DND-41 (cell line): ENCODE results near the gene DLG2.

ENCODE experiments used
- CTCF ChIP-seq: IDR thresholded peaks from 2 replicates; pipeline ENCODE4 v1.5.1; 2012; ENCODE audit warnings: borderline replicate concordance, low read length, moderate library complexity, mild to moderate bottlenecking; ENCODE audit not compliant: poor library complexity, severe bottlenecking; ENCODE audit errors: extremely low read depth
- EZH2 ChIP-seq: IDR thresholded peaks from 3 replicates; pipeline ENCODE4 v1.6.1; 2012; ENCODE audit warnings: borderline replicate concordance, low read depth, mild to moderate bottlenecking, moderate library complexity, low read length, inconsistent platforms; ENCODE audit not compliant: severe bottlenecking

GRCh38 chr11:83831929-83832328 lies 1795.2 kb downstream of the DLG2 start:
- TF ChIP-seq CTCF (no peak), EZH2 (no peak)
